Measurements from ENCODE around the gene ATG10. TPM values are rescaled to one million over a fixed set of nuclear protein-coding genes. Genes with fewer than 3 reads are reported as not detected.

ATG10 gene
- total and polyA plus RNA-seq, 2 of the 8 experiments (the other 6 are each of a cell fraction or from before 2014, with no cell fraction given): 3.7 to 8.8 TPM

- TF ChIP-seq CREB1 (IDR thresholded peaks at IDR 0.05) (peak; percentile 27; the same call in 1 of the 2 replicates), BACH1 (IDR thresholded peaks at IDR 0.05; ENCODE audit: low read length) (no peak), FOSL1 (IDR thresholded peaks at IDR 0.05; ENCODE audit: insufficient read depth, low read depth, low read length) (no peak), POLR2A (IDR thresholded peaks at IDR 0.05; ENCODE audit: control extremely low read depth in 1 of 2, low read depth in 2 of 2, low read length in 2 of 2) (peak; percentile 94 to 95), CHD7 (IDR thresholded peaks at IDR 0.05; ENCODE audit: insufficient replicate concordance, low read length) (peak; percentile 15), SP4 (IDR thresholded peaks at IDR 0.05; ENCODE audit: low read length) (peak; percentile 63; the same call in 1 of the 2 replicates), JUN (IDR thresholded peaks at IDR 0.05; ENCODE audit: low read depth, low read length) (no peak), CHD2 (IDR thresholded peaks at IDR 0.05; ENCODE audit: low read length) (peak; percentile 81), MAX (IDR thresholded peaks at IDR 0.05) (peak; percentile 63), ATF3 (IDR thresholded peaks at IDR 0.05; ENCODE audit: insufficient read depth, low read depth, low read length) (no peak)
Measured at GRCh38 chr5:82274343-82275211, 302.8 kb downstream of the ATG10 start (continued).

Measured in H1 (cell line).